GM21367 (cell line): ENCODE measurements around the gene PRDM4.
"Not testable (repeated sequence)": the region's sequence is repeated elsewhere in the genome, so short reads cannot be mapped to it uniquely, and the experiment has no call there.

ENCODE experiments used
- ATAC-seq: cut with Tn5 transposase; IDR thresholded peaks from one replicate; pipeline ENCODE4 v1.9.1; 2021; ENCODE audit not compliant: unreplicated experiment

PRDM4 gene

GRCh38 chr12:107705522-107705921 lies 55.4 kb downstream of the PRDM4 start:
- not testable (repeated sequence) for ATAC-seq

- ATAC-seq, result no peak
Measured at GRCh38 chr12:107704041-107704440, 56.9 kb downstream of the PRDM4 start.

GRCh38 chr12:107702106-107702505 lies 58.8 kb downstream of the PRDM4 start:
- ATAC-seq, result no peak

GRCh38 chr12:107695772-107696171 lies 65.2 kb downstream of the PRDM4 start:
- not testable (repeated sequence) for ATAC-seq

- ATAC-seq, result peak; percentile 79
Measured at GRCh38 chr12:107685360-107686248, 75.3 kb downstream of the PRDM4 start, which contains the start of gene PWP1. Gene PWP1, plus strand, starts transcription at chr12:107685799. Its CDS starts 101 bp downstream, at chr12:107685900.

- ATAC-seq, result no peak
Measured at GRCh38 chr12:107684990-107685359, 76.0 kb downstream of the PRDM4 start.

GRCh38 chr12:107684029-107684795 lies 76.7 kb downstream of the PRDM4 start:
- ATAC-seq, result no peak
